ENCODE measurements around the gene PSMD12.
A peak's percentile ranks its signal among the peaks of the same experiment; 100 is the strongest.
"Not testable (repeated sequence)": the region's sequence is repeated elsewhere in the genome, so short reads cannot be mapped to it uniquely, and the experiment has no call there.

Gene PSMD12

DNA sequence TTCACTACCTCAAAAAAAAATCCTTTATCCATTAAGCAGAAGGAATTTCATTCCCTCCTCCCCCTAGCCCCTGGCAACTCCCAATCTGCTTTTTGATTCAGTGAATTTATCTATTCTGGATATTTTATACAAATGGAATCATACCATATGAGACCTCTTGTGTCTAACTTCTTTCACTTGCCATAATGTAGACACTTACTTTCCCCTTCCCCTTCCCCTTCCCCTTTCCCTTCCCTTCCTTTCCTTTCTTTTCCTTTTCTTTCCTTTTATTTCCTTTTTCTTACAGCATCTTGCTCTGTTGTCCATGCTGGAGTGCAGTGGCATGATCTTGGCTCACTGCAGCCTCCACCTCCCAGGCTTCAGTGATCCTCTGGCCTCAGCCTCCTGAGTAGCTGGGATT lies 50.5 kb downstream of the PSMD12 start:
- no peak for DNase-seq

DNA sequence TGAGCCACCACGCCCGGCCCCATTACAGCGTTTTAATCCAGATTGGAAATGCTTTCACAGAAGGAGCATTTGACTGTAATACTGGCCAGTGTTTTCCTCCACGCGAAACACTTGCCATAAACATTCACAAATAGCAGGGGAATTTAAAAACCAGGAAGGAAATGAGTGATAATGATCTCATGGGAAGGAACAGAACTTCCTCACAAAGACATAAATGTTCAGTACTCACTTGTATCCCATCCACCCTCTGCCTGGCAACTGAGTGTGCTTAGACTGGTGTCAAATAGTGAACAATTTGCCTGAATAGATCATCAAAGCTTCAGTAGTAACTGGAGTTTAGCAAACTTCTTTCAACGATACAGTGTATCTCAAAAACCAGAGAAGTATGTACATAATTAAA lies 54.1 kb downstream of the PSMD12 start:
- no peak for DNase-seq

DNA sequence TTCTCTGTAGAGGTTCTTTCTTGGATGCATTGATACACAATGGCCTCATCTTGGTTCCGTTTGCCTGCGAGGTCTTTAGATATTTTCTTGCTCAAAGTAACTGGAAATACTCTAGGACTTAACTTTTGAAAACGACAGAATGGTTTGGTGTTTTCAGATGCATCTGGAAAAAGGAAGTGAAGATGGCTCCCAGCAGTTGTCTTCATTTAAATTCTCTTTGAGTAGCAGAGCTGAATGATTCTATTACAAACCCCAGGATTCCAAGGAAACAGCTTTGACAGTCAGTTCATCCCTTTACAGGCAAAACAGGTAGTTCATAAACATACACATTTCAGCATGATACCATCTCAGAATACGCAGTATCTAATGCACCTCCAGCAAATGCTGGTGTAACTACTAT lies 54.8 kb downstream of the PSMD12 start:
- DNase-seq, result no peak

DNA sequence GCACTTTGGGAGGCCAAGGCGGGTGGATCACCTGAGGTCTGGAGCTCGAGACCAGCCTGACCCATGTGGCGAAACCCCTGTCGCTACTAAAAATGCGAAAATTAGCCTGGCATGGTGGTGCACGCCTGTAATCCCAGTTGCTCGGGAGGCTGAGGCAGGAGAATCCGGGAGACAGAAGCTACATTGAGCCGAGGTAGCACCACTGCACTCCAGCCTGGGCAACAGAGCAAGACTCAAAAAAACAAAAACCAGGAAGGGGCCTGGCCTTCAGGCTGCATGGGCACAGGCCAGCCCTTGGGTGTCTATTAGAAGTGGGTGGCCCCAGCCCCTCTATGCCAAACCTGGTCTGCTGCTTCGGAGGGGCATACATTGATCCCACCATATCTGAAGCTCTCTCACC lies 56.0 kb downstream of the PSMD12 start:
- DNase-seq, result no peak

DNA sequence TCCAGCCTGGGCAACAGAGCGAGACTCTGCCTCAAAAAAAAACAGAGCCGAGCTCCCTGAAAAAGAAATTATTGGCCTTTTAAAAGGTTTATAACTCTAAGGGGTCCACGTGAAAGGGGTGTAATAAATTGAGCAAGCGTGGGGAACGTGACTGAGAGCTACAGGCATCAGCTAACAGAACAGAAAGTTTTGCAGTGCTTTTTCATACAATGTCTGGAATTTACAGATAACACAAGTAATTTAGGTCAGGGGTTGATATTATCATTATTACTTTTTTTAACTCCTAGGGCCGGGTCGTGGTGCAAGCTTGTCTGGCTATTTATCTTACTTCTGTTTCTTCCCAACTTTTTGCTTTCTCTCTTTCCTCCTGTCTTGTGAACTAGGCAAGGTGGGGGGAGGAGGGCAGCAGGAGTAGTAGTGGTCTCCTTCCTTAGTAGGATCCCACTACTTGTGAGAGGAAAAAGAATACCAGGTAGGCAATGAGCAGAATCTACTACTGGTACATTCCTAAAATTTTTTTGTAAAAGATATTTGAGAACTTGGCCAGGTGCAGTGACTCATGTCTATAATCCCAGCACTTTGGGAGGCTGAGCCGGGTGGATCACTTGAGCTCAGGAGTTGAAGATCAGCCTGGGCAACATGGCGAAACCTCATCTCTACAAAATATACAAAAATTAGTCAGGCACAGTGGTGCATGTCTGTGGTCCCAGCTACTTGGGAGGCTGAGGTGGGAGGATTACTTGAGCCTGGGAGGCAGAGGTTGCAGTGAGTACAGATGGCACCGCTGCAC lies 60.7 kb downstream of the PSMD12 start:
- not testable (repeated sequence) for DNase-seq

DNA sequence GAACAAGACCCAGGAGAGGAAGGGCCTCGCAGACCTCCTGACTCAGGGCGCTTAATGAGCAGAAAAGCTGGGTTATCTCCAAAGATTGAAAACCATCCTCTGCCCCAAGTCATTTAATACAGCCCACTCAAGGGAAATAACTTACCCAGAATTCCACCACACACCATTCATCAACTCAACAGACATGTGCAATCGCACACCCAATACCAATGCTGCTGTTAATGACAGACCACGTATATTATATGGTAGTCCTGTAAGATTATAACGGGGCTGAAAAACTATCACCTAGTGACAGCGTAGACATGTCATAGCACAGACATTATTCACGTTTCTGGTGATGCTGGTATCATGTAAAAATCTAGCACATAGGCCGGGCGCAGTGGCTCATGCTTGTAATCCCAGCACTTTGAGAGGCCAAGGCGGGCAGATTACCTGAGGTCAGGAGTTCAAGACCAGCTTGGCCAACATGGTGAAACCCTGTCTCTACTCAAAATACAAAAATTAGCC lies 68.9 kb downstream of the PSMD12 start:
- no peak for DNase-seq

DNA sequence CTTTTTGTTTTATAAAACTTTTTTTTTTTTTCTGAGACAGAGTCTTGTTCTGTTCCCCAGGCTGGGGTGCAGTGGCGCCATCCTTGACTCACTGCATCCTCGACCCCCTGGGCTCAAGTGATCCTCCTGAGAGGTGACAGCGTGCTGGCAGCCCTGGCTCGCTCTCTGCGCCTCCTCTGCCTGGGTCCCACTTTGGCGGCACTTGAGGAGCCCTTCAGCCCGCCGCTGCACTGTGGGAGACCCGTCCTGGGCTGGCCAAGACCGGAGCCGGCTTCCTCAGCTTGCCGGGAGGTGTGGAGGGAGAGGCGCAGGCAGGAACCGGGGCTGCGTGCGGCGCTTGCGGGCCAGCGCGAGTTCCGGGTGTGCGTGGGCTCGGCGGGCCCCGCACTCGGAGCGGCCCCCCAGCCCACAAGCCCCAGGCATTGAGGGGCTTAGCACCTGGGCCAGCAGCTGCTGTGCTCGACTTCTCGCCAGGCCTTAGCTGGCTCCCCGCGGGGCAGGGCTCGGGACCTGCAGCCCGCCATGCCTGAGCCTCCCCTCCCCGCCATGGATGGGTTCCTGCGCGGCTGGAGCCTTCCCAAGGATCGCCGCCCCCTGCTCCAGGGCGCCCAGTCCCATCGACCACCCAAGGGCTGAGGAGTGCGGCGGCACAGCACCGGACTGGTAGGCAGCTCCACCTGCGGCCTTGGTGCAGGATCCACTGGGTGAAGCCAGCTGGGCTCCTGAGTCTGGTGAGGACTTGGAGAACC lies 71.8 kb downstream of the PSMD12 start:
- DNase-seq, result no peak

DNA sequence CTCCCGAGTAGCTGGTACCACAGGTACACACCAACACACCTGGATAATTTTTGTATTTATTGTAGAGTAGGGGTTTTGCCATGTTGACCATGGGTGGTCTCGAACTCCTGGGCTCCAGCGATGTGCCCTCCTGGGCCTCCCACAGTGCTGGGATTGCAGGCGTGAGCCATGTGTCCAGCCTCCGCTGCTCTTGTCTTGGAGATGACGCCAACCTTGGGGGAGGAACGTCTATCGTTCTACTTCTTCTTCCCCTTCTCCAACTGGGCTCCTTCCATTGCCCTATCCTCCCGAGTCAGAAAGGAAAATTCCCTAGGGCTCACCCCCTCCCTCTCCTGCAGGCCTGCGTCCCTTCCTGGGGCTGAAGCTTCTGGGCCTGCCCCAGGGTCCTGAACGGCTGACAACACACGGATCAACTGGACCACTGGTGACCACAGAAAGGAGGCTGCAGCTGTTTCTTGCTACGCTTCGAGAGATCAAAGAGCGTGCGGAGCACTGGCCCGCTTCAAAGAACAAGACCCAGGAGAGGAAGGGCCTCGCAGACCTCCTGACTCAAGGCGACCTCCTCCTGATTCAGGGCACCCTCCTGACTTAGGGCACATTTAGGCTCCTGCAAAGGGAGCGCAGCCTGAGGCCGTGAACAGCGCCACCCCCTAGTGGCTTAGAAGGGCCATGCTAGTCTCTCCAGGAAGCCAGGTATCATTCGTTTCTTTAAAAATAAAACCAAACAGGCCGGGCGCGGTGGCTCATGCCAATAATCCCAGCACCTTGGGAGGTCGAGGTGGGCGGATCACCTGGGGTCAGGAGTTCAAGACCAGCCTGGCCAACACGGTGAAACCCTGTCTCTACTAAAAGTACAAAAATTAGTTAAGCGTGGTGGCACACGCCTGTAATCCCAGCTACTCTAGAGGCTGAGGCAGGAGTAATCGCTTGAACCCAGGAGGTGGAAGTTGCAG lies 72.8 kb downstream of the PSMD12 start:
- DNase-seq, result peak in 23 of 56 donors; percentile 1 to 51 (median 9)

DNA sequence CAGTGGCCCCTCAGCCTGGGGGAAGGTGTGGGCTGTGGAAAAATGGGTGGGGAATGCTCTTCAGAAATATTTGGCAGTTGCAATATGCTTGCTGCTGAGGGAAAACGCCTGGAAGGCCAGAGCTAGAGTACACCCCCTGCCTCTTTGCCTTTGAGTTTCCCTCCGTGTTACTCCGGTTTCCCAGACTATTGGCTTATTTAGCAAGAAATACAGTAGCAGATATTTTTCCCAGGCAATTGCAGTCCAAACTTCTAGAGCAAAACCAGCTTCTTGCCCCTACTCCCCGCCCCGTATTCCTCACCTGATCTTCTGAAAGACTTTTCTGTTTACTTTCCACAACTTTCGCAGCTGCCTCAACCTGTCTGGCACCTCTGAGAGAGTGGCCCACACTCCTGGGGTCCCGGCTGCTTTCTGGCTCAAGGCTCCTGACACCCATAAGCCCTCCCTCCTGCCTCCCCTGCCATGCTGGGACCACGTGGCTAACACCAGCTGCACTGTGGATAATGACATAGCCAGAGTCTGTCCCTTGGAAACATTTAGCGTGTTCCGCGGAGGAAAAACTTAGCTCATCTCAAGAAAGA lies 75.6 kb downstream of the PSMD12 start:
- DNase-seq, result peak in 1 of 56 donors; percentile 1

DNA sequence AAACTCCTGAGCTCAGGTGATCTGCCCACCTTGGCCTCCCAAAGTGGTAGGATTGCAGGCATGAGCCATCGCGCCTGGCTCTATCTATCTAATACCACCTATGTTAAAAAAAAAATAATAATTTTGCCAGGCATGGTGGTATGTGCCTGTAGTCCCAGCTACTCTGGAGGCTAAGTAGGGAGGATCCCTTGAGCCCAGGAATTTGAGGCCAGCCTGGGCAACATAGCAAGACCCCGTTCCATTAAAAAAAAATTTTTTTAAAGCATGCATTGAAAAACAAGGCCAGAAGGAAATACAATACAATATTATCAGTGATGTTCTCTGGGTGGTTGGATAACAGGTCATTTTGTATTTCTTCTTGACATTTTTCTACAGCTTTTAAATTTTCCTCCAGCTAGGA lies 76.1 kb downstream of the PSMD12 start:
- DNase-seq, result no peak

DNA sequence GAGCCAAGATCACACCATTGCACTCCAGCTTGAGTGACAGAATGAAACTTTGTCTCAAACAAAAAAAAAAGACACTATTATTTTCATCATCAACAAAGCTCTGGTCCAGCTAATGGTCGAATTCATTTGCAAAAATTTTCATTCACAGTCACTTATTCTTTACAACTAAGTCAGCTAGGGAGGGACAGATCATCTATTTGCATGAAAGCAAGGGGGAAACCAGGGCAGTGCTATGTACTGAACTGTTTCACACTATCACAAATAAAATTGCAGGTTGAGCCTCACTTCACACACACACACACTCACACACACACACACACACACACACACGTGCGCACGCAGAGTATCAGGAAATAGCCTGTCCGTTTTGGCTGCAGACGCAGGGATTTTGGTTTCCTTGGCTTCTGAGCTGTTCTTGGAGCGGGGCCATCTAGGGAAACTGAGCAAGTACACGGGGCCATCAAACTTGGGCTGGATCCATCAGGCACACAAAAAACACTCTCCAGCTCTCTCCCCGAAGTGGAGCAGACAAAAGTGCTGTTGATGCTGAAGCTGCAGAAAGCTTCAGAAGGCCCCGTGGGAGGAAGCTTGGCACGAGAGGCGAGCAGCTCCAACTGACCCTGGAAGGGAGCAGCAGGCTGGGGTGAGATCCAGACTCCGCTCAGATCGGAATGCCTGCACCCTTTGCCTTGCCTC lies 77.0 kb downstream of the PSMD12 start:
- peak in 54 of 56 donors; percentile 2 to 82 (median 38) for DNase-seq
